ENCODE measurements around the gene TNFRSF18.

TNFRSF18 gene

GRCh38 chr1:1240348-1240732, 33.9 kb upstream of the TNFRSF18 start:
- DNase-seq, result no peak

GRCh38 chr1:1239614-1240347, 33.4 kb upstream of the TNFRSF18 start:
- no peak for DNase-seq

- DNase-seq, result no peak
Measured at GRCh38 chr1:1239227-1239613, 32.8 kb upstream of the TNFRSF18 start.

GRCh38 chr1:1238702-1239178, 32.3 kb upstream of the TNFRSF18 start:
- DNase-seq, result no peak

- DNase-seq, result no peak
Measured at GRCh38 chr1:1237874-1238701, 31.7 kb upstream of the TNFRSF18 start.

GRCh38 chr1:1236945-1237873, 30.8 kb upstream of the TNFRSF18 start:
- DNase-seq, result no peak

- no peak for DNase-seq
Measured at GRCh38 chr1:1236176-1236763, 29.9 kb upstream of the TNFRSF18 start.

GRCh38 chr1:1235016-1235744, 28.8 kb upstream of the TNFRSF18 start:
- DNase-seq, result no peak

GRCh38 chr1:1234180-1234808, 27.9 kb upstream of the TNFRSF18 start:
- DNase-seq, result no peak

- DNase-seq, result no peak
Measured at GRCh38 chr1:1233567-1233892, 27.1 kb upstream of the TNFRSF18 start.

- no peak for DNase-seq
Measured at GRCh38 chr1:1232796-1233566, 26.6 kb upstream of the TNFRSF18 start.

- peak; percentile 37 to 70 for DNase-seq
Measured at GRCh38 chr1:1232208-1232795, 25.9 kb upstream of the TNFRSF18 start, which contains the start of gene B3GALT6. B3GALT6 (plus strand) TSS chr1:1232237; CDS start chr1:1232279, 42 bp downstream.

- DNase-seq, result peak; percentile 96 to 98
Measured at GRCh38 chr1:1231400-1232207, 25.2 kb upstream of the TNFRSF18 start, which contains the start of gene SDF4. SDF4 (minus strand) TSS chr1:1232001; CDS start chr1:1228772, 3,229 bp downstream.

GRCh38 chr1:1230656-1231399, 24.4 kb upstream of the TNFRSF18 start:
- peak; percentile 16 to 42 for DNase-seq

- no peak for DNase-seq
Measured at GRCh38 chr1:1229770-1230169, 23.4 kb upstream of the TNFRSF18 start.

- no peak for DNase-seq
Measured at GRCh38 chr1:1228596-1229321, 22.4 kb upstream of the TNFRSF18 start.

- DNase-seq, result no peak
Measured at GRCh38 chr1:1228187-1228586, 21.8 kb upstream of the TNFRSF18 start.
